IPS-18a (cell line): ENCODE data around the gene HSF2.

Experiments used
- H3K27ac ChIP-seq: one replicate; pipeline ENCODE4 v1.5.1; 2013; ENCODE audit warnings: low read length
- H3K27me3 ChIP-seq: one replicate; pipeline ENCODE4 v1.6.1; 2013; ENCODE audit warnings: mild to moderate bottlenecking, low read length; ENCODE audit not compliant: control insufficient read depth, insufficient read depth
- H3K36me3 ChIP-seq: one replicate; pipeline ENCODE4 v1.6.1; 2013; ENCODE audit warnings: low read depth, low read length; ENCODE audit not compliant: control insufficient read depth
- H3K4me1 ChIP-seq: one replicate; pipeline ENCODE4 v1.6.1; 2013; ENCODE audit warnings: low read depth, low read length; ENCODE audit not compliant: control insufficient read depth
- H3K4me3 ChIP-seq: one replicate; pipeline ENCODE4 v1.5.1; 2013; ENCODE audit warnings: low read length
- H3K9ac ChIP-seq: one replicate; pipeline ENCODE4 v1.6.1; 2013; ENCODE audit warnings: mild to moderate bottlenecking, low read length, moderate library complexity
- H3K9me3 ChIP-seq: one replicate; pipeline ENCODE4 v1.6.1; 2013; ENCODE audit warnings: low read depth, low read length; ENCODE audit not compliant: control insufficient read depth

The HSF2 gene

DNA sequence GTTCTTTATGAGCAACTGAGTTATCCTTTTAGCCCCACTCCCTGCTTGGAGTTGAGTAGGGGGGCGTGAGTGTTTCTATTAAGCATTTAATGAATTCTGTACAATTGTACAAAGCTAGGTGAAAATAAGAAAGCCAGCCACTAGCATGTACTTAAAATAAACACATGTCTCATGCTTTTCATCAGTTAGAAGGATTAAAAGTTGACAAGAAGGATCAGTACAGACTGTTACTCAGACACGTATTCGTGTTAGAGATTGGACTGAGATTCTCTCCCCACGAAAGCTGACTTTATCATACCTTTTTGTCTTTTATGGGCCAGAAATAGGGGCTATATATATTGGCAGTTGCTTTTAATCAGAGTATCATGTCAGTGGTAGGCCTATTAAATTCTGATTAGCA lies 1.7 kb downstream of the HSF2 start:
- Histone ChIP-seq H3K36me3 (no peaks in the 10 kb centered on the region), H3K4me3 (peak overlapping the region; percentile 93), H3K27me3 (peaks cover 41% of the 10 kb centered on the region), H3K9me3 (no peaks in the 10 kb centered on the region), H3K27ac (no peak overlapping the region), H3K4me1 (peaks cover 7% of the 10 kb centered on the region), H3K9ac (no peak overlapping the region)

DNA sequence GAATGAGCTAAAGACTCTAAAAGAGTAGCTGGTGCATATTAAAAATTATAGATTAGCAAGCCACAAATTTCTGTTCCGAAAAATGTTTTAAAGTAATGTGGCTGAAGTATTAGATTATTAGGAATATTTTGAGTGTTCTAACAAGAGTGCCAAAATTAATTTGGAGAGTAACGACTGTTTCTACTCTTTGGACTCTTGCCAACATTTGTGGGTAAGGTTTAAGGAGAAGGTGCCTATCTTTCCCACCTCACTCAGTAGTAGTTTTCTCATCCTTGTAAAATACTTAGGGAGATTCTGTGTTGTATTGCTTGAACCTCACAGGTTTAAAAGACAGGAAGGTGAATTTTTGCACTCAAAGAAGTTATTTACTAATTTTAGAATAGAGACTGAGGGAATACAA lies 5.0 kb downstream of the HSF2 start:
- Histone ChIP-seq H3K9ac (no peak overlapping the region), H3K27ac (no peak overlapping the region), H3K4me1 (peaks cover 8% of the 10 kb centered on the region), H3K9me3 (no peaks in the 10 kb centered on the region), H3K27me3 (peaks cover 14% of the 10 kb centered on the region), H3K4me3 (no peak overlapping the region), H3K36me3 (no peaks in the 10 kb centered on the region)

DNA sequence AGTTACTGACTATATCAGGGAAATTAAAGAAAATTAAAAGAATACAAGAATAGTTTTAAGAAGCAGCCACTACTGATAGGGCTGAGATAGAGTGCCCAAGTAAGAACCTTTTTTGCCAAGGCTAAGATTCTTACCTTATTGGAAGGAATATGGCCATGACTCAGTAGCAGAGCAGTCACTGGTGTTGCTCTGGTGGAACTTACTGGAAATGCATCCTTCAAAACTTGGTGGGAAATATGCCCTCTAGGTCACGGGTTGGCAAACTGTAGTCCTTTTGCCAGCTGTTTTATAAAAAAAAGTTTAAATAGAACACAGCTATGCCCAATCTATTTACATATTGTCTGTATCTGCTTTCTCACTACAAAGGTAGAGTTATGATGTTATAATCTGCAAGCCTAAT lies 6.0 kb downstream of the HSF2 start:
- Histone ChIP-seq H3K27ac (no peak overlapping the region), H3K4me3 (no peak overlapping the region), H3K9me3 (no peaks in the 10 kb centered on the region), H3K27me3 (peaks cover 11% of the 10 kb centered on the region), H3K9ac (no peak overlapping the region), H3K36me3 (no peaks in the 10 kb centered on the region), H3K4me1 (peaks cover 8% of the 10 kb centered on the region)

DNA sequence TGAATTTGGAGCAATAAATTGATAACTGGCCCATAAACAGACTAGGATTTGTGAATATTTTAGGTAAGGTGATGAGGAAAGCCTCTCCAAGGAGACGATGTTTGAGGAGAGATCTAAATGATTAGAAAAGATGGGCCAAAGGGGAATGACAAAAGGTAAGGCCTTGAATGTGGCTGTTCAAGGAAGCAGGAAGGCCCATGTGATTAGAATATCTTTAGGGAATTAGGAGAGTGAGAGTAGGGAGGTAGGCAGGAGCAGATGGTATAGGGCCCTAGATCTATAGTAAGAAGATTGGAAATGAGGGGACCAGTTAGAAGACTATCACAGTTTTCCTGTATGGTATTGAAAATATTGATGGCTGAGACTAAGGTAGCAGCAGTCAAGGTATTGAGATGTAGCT lies 6.7 kb downstream of the HSF2 start:
- H3K9me3 ChIP-seq = no peaks in the 10 kb centered on the region
- H3K9ac ChIP-seq = no peak overlapping the region
- no peaks in the 10 kb centered on the region for H3K36me3 ChIP-seq
- H3K27ac ChIP-seq = no peak overlapping the region
- H3K4me3 ChIP-seq = no peak overlapping the region
- H3K27me3 ChIP-seq = peaks cover 3% of the 10 kb centered on the region
- H3K4me1 ChIP-seq = peaks cover 8% of the 10 kb centered on the region

DNA sequence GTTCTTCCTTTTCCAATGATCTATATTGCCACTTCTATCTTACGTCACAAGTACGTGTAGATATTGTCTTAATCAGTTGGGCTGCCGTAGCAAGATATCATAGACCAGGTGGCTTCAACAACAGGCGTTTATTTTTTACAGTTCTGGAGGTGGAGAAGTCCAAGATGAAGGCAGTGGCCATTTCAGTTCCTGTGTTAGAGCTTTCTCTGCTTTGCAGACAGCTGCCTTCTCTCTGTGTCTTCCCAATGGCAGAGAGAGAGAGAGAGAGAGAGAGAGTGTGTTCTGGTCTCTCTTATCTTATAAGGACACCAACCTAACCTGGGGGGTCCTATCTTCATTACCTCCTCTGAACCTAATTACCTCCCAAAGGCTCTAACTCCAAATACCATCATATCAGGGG lies 8.3 kb downstream of the HSF2 start:
- H3K4me3 ChIP-seq = no peak overlapping the region
- H3K4me1 ChIP-seq = peaks cover 8% of the 10 kb centered on the region
- no peaks in the 10 kb centered on the region for H3K9me3 ChIP-seq
- H3K27ac ChIP-seq = no peak overlapping the region
- H3K27me3 ChIP-seq = no peaks in the 10 kb centered on the region
- H3K9ac ChIP-seq = no peak overlapping the region
- H3K36me3 ChIP-seq = peaks cover 7% of the 10 kb centered on the region

DNA sequence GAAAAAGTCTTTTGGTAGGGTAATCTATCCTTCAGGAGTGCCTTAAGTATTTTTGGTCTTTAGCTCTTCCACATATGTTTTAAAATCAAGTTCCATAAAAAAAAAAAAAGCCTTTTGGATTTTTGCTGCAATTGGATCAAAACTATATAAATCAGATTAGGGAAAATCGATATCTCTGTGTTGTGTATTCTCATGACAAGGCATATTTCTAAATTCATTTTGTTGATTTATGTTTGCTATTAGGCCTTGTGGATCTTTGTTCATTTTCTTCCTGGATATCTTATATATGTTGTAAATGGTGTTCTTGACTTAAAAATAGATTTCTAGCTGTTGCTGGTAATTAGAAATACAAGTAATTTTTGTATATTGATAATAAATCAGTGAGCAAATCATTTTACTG lies 8.8 kb downstream of the HSF2 start:
- Histone ChIP-seq H3K9ac (no peak overlapping the region), H3K4me1 (peaks cover 8% of the 10 kb centered on the region), H3K27ac (no peak overlapping the region), H3K27me3 (no peaks in the 10 kb centered on the region), H3K4me3 (no peak overlapping the region), H3K9me3 (no peaks in the 10 kb centered on the region), H3K36me3 (peaks cover 10% of the 10 kb centered on the region)

DNA sequence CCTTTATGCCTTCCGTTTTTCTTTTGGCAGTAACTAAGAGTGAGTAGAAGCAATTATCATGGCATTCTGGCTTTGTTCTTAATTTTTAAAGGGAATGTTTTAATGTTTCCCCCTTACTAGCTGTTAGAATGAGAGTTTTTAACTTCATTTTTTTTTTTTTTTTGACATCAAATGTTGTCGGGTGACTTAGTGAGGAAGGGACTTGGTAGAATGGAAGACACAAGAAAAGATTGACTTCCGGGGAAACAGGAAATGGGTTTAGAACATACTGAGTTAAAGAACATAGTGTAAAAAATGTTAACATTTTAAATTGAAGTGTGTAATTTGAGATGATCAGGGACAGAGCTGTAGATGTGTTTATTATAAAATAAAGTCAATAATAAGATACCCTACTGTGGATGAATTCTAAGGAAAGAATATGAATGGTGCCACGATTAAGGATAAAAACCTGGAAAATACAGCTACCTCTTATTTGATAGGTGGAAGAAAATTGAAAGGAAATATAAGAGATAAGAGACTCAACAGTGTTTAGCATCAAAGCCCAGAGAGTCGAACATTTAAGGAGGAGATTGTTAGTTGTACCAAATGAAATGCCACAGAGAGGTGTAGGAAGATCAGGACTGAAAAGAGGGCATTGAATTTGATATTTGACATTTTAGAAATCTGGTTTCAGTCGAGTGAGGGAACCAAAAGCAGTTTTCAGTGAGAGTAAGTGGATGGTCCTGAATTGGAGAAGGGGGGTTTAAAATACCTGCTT lies 9.4 kb downstream of the HSF2 start:
- Histone ChIP-seq H3K27ac (no peak overlapping the region), H3K4me3 (no peak overlapping the region), H3K36me3 (peaks cover 13% of the 10 kb centered on the region)

DNA sequence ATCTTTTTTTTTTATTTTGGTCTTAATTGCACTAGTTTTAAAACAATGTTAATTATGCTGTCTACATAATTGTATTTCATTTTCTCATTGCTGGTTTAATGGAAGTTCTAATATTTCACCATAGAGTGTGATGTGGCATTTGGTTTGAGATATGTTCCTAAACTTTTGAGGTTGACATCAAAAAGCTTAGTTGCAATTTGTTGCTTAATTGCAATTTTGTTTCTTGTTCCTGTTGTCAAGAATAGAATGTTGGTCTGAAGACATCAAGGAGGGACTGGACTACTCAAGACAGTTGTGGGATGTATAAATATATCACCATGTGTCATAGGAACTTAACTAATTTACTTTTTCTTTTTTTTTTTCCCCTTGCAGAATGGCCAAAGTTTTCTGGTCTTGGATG lies 12.5 kb downstream of the HSF2 start:
- Histone ChIP-seq H3K4me1 (no peaks in the 10 kb centered on the region), H3K27me3 (no peaks in the 10 kb centered on the region), H3K4me3 (no peak overlapping the region), H3K36me3 (peaks cover 34% of the 10 kb centered on the region), H3K9ac (no peak overlapping the region), H3K27ac (no peak overlapping the region), H3K9me3 (no peaks in the 10 kb centered on the region)

More for the DNA sequence above, 9.4 kb downstream of the HSF2 start:
- Histone ChIP-seq H3K9me3 (no peaks in the 10 kb centered on the region), H3K9ac (no peak overlapping the region), H3K4me1 (peaks cover 8% of the 10 kb centered on the region), H3K27me3 (no peaks in the 10 kb centered on the region)

DNA sequence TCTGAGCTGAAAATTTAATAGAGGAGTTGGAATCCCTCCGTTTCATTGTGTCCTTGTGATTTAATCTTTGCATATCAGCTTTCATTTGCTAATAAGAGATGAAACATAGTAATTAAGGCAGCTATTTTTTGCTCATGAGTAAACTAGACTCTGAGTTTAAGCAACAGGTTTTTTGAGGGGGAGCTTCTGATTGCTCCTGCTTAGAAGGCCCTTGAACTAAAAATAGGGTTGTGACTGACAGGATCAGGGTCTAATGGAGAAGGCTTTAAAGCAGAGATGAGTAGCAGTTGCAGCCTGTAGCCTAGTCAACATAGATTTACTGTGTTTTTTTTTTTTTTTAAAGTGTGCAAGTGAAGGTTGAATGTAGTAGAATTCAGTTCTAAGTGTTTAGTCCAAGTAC lies 17.4 kb downstream of the HSF2 start:
- Histone ChIP-seq H3K27ac (no peak overlapping the region), H3K9me3 (no peaks in the 10 kb centered on the region), H3K4me1 (no peaks in the 10 kb centered on the region), H3K9ac (no peak overlapping the region), H3K27me3 (no peaks in the 10 kb centered on the region), H3K4me3 (no peak overlapping the region), H3K36me3 (peaks cover 69% of the 10 kb centered on the region)

DNA sequence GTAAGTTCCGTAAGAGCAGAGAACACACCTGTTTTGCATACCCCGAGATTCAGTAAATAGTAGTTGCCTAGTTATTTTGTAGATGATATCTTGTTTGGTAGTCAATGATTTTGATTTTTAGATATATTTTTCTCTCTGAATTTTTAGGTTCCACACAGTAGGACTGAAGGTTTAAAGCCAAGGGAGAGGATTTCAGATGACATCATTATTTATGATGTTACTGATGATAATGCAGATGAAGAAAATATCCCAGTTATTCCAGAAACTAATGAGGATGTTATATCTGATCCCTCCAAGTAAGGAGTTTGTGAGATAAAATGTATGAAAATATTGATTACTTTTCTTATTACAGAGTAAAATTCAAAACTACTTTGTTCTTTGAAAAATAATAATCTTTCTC lies 22.6 kb downstream of the HSF2 start:
- Histone ChIP-seq H3K9me3 (no peaks in the 10 kb centered on the region), H3K4me3 (no peak overlapping the region), H3K27ac (no peak overlapping the region), H3K36me3 (peaks cover 82% of the 10 kb centered on the region), H3K9ac (no peak overlapping the region), H3K27me3 (no peaks in the 10 kb centered on the region), H3K4me1 (no peaks in the 10 kb centered on the region)

DNA sequence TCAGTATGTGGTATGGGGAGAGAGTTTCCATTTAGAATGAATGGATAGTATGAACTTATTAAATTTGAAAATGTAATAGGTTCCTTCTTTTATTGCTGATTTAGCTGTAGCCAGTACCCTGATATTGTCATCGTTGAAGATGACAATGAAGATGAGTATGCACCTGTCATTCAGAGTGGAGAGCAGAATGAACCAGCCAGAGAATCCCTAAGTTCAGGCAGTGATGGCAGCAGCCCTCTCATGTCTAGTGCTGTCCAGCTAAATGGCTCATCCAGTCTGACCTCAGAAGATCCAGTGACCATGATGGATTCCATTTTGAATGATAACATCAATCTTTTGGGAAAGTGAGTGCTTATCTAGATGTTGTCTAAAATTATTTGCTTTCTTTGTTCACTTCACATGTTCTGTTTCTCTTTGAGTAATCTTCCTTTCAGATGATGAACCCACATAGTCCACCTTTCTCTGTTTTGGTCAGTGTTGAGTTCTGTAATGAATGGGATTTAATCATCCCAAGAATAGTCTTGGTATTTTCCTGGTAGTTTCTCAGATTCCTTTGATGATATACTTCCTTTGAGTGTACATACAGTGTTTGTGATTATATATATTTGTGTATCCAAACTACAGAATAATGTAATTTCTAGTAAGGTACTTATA lies 23.3 kb downstream of the HSF2 start:
- Histone ChIP-seq H3K27me3 (no peaks in the 10 kb centered on the region), H3K9ac (no peak overlapping the region), H3K36me3 (peaks cover 81% of the 10 kb centered on the region), H3K27ac (no peak overlapping the region), H3K4me3 (no peak overlapping the region), H3K9me3 (no peaks in the 10 kb centered on the region), H3K4me1 (no peaks in the 10 kb centered on the region)

DNA sequence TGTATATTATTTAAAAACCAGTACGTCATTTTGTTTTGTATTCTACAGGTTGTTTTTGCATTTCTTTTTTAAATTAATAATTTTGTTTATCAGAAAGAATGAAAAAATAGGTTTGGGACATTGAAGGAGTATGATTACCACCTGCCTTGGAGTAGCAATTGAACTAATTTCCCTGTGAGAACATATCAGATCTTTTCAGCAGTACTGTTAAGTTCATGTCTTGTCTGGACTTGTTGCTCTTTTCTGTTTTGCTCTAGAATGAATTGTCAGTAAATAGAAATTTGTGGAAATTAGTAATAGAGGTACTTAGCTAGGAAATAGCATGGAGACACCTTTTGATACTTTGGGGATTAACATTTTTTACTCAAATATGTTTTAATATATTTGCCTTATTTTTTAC lies 24.3 kb downstream of the HSF2 start:
- Histone ChIP-seq H3K4me1 (no peaks in the 10 kb centered on the region), H3K9me3 (no peaks in the 10 kb centered on the region), H3K36me3 (peaks cover 84% of the 10 kb centered on the region), H3K27ac (no peak overlapping the region), H3K4me3 (no peak overlapping the region), H3K9ac (no peak overlapping the region), H3K27me3 (no peaks in the 10 kb centered on the region)
